ENCODE results near the gene XYLB.

The XYLB gene

GRCh38 chr3:38455639-38456430 lies 109.2 kb downstream of the XYLB start:
- TF ChIP-seq EZH2 (IDR thresholded peaks at IDR 0.05; ENCODE audit: borderline replicate concordance, low read depth, low read length, severe bottlenecking) (no peak), CTCF (IDR thresholded peaks at IDR 0.05; ENCODE audit: borderline replicate concordance, extremely low read depth, low read length, poor library complexity, severe bottlenecking) (no peak)
- DNase-seq = no peak
- Histone ChIP-seq H4K20me1 (ENCODE audit: insufficient read depth, low read length) (peaks cover 55% of the 10 kb centered on the region), H3K27me3 (ENCODE audit: insufficient read depth, low read length, poor library complexity) (no peaks in the 10 kb centered on the region), H3K79me2 (ENCODE audit: insufficient read depth, low read length) (peaks cover 69% of the 10 kb centered on the region), H3K27ac (ENCODE audit: low read length) (peak overlapping the region; percentile 54), H3K4me2 (ENCODE audit: insufficient read depth, low read length) (peak overlapping the region; percentile 95), H3K9me3 (ENCODE audit: insufficient read depth, low read length, severe bottlenecking) (no peaks in the 10 kb centered on the region), H2AFZ (ENCODE audit: low read depth, low read length) (peak overlapping the region; percentile 77), H3K9ac (ENCODE audit: low read depth, low read length) (peak overlapping the region; percentile 97), H3K4me1 (ENCODE audit: insufficient read depth, low read length) (peaks cover 22% of the 10 kb centered on the region), H3K36me3 (ENCODE audit: insufficient read depth, low read length) (peaks cover 7% of the 10 kb centered on the region; the same call in 1 of the 2 replicates), H3K4me3 (ENCODE audit: low read depth in 1 of 2, low read length in 2 of 2) (peak overlapping the region; percentile 69)
- ATAC-seq (ENCODE audit: insufficient read depth, low read depth) = peak; percentile 23

GRCh38 chr3:38457111-38458003 lies 110.8 kb downstream of the XYLB start:
- no peaks in the 10 kb centered on the region for H3K9me3 ChIP-seq (ENCODE audit: insufficient read depth, low read length, severe bottlenecking)
- TF ChIP-seq EZH2 (IDR thresholded peaks at IDR 0.05; ENCODE audit: borderline replicate concordance, low read depth, low read length, severe bottlenecking) = no peak
- TF ChIP-seq CTCF (IDR thresholded peaks at IDR 0.05; ENCODE audit: borderline replicate concordance, extremely low read depth, low read length, poor library complexity, severe bottlenecking) = no peak
- peaks cover 63% of the 10 kb centered on the region for H4K20me1 ChIP-seq (ENCODE audit: insufficient read depth, low read length)
- no peak overlapping the region for H2AFZ ChIP-seq (ENCODE audit: low read depth, low read length)
- DNase-seq (no peak), ATAC-seq (ENCODE audit: insufficient read depth, low read depth) (no peak)
- H3K36me3 ChIP-seq (ENCODE audit: insufficient read depth, low read length) = peaks cover 7% of the 10 kb centered on the region; the same call in 1 of the 2 replicates
- no peak overlapping the region for H3K4me3 ChIP-seq (ENCODE audit: low read depth in 1 of 2, low read length in 2 of 2)
- H3K79me2 ChIP-seq (ENCODE audit: insufficient read depth, low read length) = peaks cover 81% of the 10 kb centered on the region
- H3K9ac ChIP-seq (ENCODE audit: low read depth, low read length) = no peak overlapping the region
- H3K27me3 ChIP-seq (ENCODE audit: insufficient read depth, low read length, poor library complexity) = no peaks in the 10 kb centered on the region
- H3K4me1 ChIP-seq (ENCODE audit: insufficient read depth, low read length) = peaks cover 22% of the 10 kb centered on the region
- no peak overlapping the region for H3K4me2 ChIP-seq (ENCODE audit: insufficient read depth, low read length)
- no peak overlapping the region for H3K27ac ChIP-seq (ENCODE audit: low read length)

GRCh38 chr3:38458796-38459498 lies 112.4 kb downstream of the XYLB start:
- H3K79me2 ChIP-seq (ENCODE audit: insufficient read depth, low read length) = peaks cover 97% of the 10 kb centered on the region
- H3K9ac ChIP-seq (ENCODE audit: low read depth, low read length) = no peak overlapping the region
- DNase-seq = no peak

More at GRCh38 chr3:38458796-38459498, 112.4 kb downstream of the XYLB start:
- no peak overlapping the region for H3K4me2 ChIP-seq (ENCODE audit: insufficient read depth, low read length)
- no peaks in the 10 kb centered on the region for H3K27me3 ChIP-seq (ENCODE audit: insufficient read depth, low read length, poor library complexity)
- H3K27ac ChIP-seq (ENCODE audit: low read length) = no peak overlapping the region
- H4K20me1 ChIP-seq (ENCODE audit: insufficient read depth, low read length) = peaks cover 72% of the 10 kb centered on the region
- peaks cover 2% of the 10 kb centered on the region for H3K9me3 ChIP-seq (ENCODE audit: insufficient read depth, low read length, severe bottlenecking)
- no peak for TF ChIP-seq CTCF (IDR thresholded peaks at IDR 0.05; ENCODE audit: borderline replicate concordance, extremely low read depth, low read length, poor library complexity, severe bottlenecking)
- TF ChIP-seq EZH2 (IDR thresholded peaks at IDR 0.05; ENCODE audit: borderline replicate concordance, low read depth, low read length, severe bottlenecking) = no peak
- no peak overlapping the region for H2AFZ ChIP-seq (ENCODE audit: low read depth, low read length)
- H3K4me1 ChIP-seq (ENCODE audit: insufficient read depth, low read length) = peaks cover 14% of the 10 kb centered on the region
- H3K4me3 ChIP-seq (ENCODE audit: low read depth in 1 of 2, low read length in 2 of 2) = no peak overlapping the region
- peaks cover 7% of the 10 kb centered on the region; the same call in 1 of the 2 replicates for H3K36me3 ChIP-seq (ENCODE audit: insufficient read depth, low read length)
- no peak for ATAC-seq (ENCODE audit: insufficient read depth, low read depth)

All from DND-41 (cell line).